Ovary (tissue), 9 donors: ENCODE results near the gene IRF9. TPM values are rescaled to one million over a fixed set of nuclear protein-coding genes. Genes with fewer than 3 reads are reported as not detected.

Experiments used
- DNase-seq, 5 donors: peaks; one replicate each; pipeline ENCODE4 v3.0.0-alpha.2; 2019 to 2020
- H3K27ac ChIP-seq, 2 donors: fragments of 200-600 bp; one replicate each; pipeline versions ENCODE4 v1.5.1 to v1.8.0; 2019 to 2022
- H3K27me3 ChIP-seq: fragments of 200-600 bp; one replicate; pipeline ENCODE4 v1.8.0; 2022
- H3K36me3 ChIP-seq: fragments of 200-600 bp; sonication (generic); one replicate; pipeline ENCODE4 v1.5.1; 2019
- H3K4me1 ChIP-seq: one replicate; pipeline ENCODE4 v1.8.1; 2013; ENCODE audit warnings: mild to moderate bottlenecking, moderate library complexity; ENCODE audit not compliant: insufficient read depth
- H3K4me3 ChIP-seq: fragments of 200-600 bp; sonication (generic); one replicate; pipeline ENCODE4 v1.5.1; 2017
- H3K9me3 ChIP-seq, 2 donors: fragments of 200-600 bp in 1 of 2; sonication (generic) in 1 of 2; one replicate each; pipeline versions ENCODE4 v1.5.1 to v1.8.1; 2013 to 2019; ENCODE audit warnings: mild to moderate bottlenecking in 1 of 2, moderate library complexity in 1 of 2
- CTCF ChIP-seq, 3 donors: fragments of 450-650 bp in 2 of 3; fragments of 200-600 bp in 1 of 3; IDR thresholded peaks; one replicate each; pipeline versions ENCODE4 v1.5.1 to v1.8.0; 2016 to 2022; ENCODE audit warnings: antibody characterized with exemption in 3 of 3, mild to moderate bottlenecking in 1 of 3
- EP300 ChIP-seq: sonication (generic); formaldehyde crosslinking; IDR thresholded peaks from one replicate; pipeline ENCODE4 v1.6.1; 2017; ENCODE audit warnings: antibody characterized with exemption
- POLR2A ChIP-seq: fragments of 450-650 bp; IDR thresholded peaks from one replicate; pipeline ENCODE4 v1.6.1; 2017; ENCODE audit warnings: antibody characterized with exemption, mild to moderate bottlenecking, moderate library complexity
- WGBS, 3 donors: extraction: QIAGEN DNeasy Blood & Tissue Kit in 1 of 3; methylation state at CpG; one replicate each; pipeline versions ENCODE4 v1.1.5 to v1.1.7; 2013 to 2017; 5-methylcytosine and 5-hydroxymethylcytosine counted together
- intact Hi-C, 4 donors: fragments of 100-400 bp; cut with DNase I; formaldehyde crosslinking; loops; one replicate each; pipeline versions ENCODE4 v1.11.0 to v1.15.1; 2022 to 2023
- microRNA-seq, 3 donors: library from miRNA; unstranded; fragments of <30 nt; microRNA quantifications; one replicate each; pipeline versions ENCODE4 to v1.2.0, GENCODE V29; 2019 to 2020
- polyA plus RNA-seq, 2 donors: library from polyadenylated mRNA; stranded (reverse); fragments of 200-250 nt in 1 of 2; fragments of 350-450 nt in 1 of 2; fragmentation: Illumina TruSeq in 1 of 2; extraction: RNeasy Lipid Tissue Mini Kit (QIAGEN cat#74804) in 1 of 2; gene quantifications; one replicate each; pipeline ENCODE4 v1.2.3, GENCODE V29; 2013 to 2014
- small RNA-seq: library from RNA; depleted of rRNA; stranded (forward); fragments of <200 nt; gene quantifications from one replicate; pipeline ENCODE3, GENCODE V24; 2016
- total RNA-seq, 7 donors: library from RNA; depleted of rRNA in 2 of 7; stranded (reverse); fragments of >200 nt in 2 of 7; fragmentation: NEBNext Ultra II Directional in 3 of 7; extraction: Animal tissue kit (Norgen Biotek cat#: 25700) in 3 of 7; gene quantifications; one replicate each; pipeline versions ENCODE4 v1.1.0 to v1.2.4, GENCODE V29; 2016 to 2023
- donor health status: DM: no; HTN: no; CAD: no; lungs with moderate emphysema.
- donor health status: DM: no; HTN: no; CAD: no.
- donor health status: Bipolar disorder and iron deficiency.
- donor health status: DM: yes; HTN: yes; CAD: no.
- donor health status: DM: no; HTN: no; CAD: no.
- donor health status: DM: yes; HTN: yes; CAD: no.

Gene IRF9
- total and polyA plus RNA-seq, 9 donors, result 31.6 to 212 (median 80.4) TPM

- peaks cover 2% of the 10 kb centered on the region for H3K4me1 ChIP-seq
- intact Hi-C loops, result no loop called here
- DNase-seq, result no peak
- no peaks in the 10 kb centered on the region for H3K9me3 ChIP-seq
- peak overlapping the region in 1 of 2 donors; percentile 86 for H3K27ac ChIP-seq
- H3K27me3 ChIP-seq, result no peaks in the 10 kb centered on the region
- no peak for TF ChIP-seq CTCF (IDR thresholded peaks at IDR 0.05)
- no peak for TF ChIP-seq EP300
- TF ChIP-seq POLR2A, result no peak
- 85 to 89% (median 88%) methylated on average over 7 of the region's 7 CpGs for WGBS, 3 donors
- H3K36me3 ChIP-seq, result no peaks in the 10 kb centered on the region
- no peak overlapping the region for H3K4me3 ChIP-seq
Observed at GRCh38 chr14:24213866-24214662, 53.0 kb downstream of the IRF9 start.

GRCh38 chr14:24215495-24216344 lies 54.7 kb downstream of the IRF9 start, which contains the start of gene MDP1:
Gene MDP1 (minus strand): TSS chr14:24216066. CDS start chr14:24215955, 111 bp downstream.
- peak; percentile 70 for TF ChIP-seq POLR2A
- no peak for TF ChIP-seq EP300
- TF ChIP-seq CTCF (IDR thresholded peaks at IDR 0.05), result peak in 2 of 3 donors; percentile 20 to 61
- intact Hi-C loops, result no loop called here
- WGBS, 3 donors, result 0 to 1% (median 0%) methylated on average over 40 of the region's 40 CpGs
- no peaks in the 10 kb centered on the region for H3K27me3 ChIP-seq
- H3K4me3 ChIP-seq, result peak within 1 kb of the TSS; percentile 77
- H3K4me1 ChIP-seq, result peaks cover 2% of the 10 kb centered on the region
- peak within 1 kb of the TSS in 1 of 2 donors; percentile 79 for H3K27ac ChIP-seq
- H3K36me3 ChIP-seq, result no peaks in the 10 kb centered on the region
- DNase-seq, result peak; percentile 77 to 87 (median 84)
- H3K9me3 ChIP-seq, result no peaks in the 10 kb centered on the region

Small RNA genes lying within 50 kb of the gene (microRNA-seq; reads per million reads assigned to microRNA genes)
- 0 reads per million in 3 donors for gene MIR7703

Small RNA genes lying within 50 kb of the gene (small RNA-seq; reads per million reads assigned to genes)
- gene AL136295.4 (not detected), gene CHMP4A (not detected), gene IPO4 (not detected), gene IRF9 (not detected), gene MDP1 (not detected), gene RNA5SP383 (0.15 reads per million)

Other genes starting within 250 kb of the IRF9 start
Only the 30 nearest of the 32 such genes appear.
- gene DHRS4L2, start 172.3 kb upstream of the IRF9 start, total RNA-seq, result 10 to 100 TPM in 6 of 7 donors, 1 to 10 TPM in 1; 7.7 to 33.1 (median 19.5) TPM
- gene DHRS4L2, start 172.3 kb upstream of the IRF9 start, polyA plus RNA-seq, result 10 to 100 TPM; 17.6 to 20.3 TPM
- gene CARMIL3, start 109.3 kb upstream of the IRF9 start, total RNA-seq, result 1 to 10 TPM in 1 of 7 donors, under 1 TPM in 5, not detected in 1; 0.08 to 1.3 (median 0.37) TPM
- under 1 TPM; 0.08 to 0.10 TPM for gene CARMIL3, start 109.3 kb upstream of the IRF9 start, polyA plus RNA-seq
- under 1 TPM in 1 of 7 donors, not detected in 6; 0.71 TPM for gene CPNE6, start 89.7 kb upstream of the IRF9 start, total RNA-seq
- under 1 TPM; 0.08 to 0.55 TPM for gene CPNE6, start 89.7 kb upstream of the IRF9 start, polyA plus RNA-seq
- gene PCK2, start 67.0 kb upstream of the IRF9 start, total RNA-seq, result 10 to 100 TPM in 1 of 7 donors, 1 to 10 TPM in 6; 2.4 to 66.8 (median 5.4) TPM
- 1 to 10 TPM; 3.1 to 5.6 TPM for gene PCK2, start 67.0 kb upstream of the IRF9 start, polyA plus RNA-seq
- 10 to 100 TPM; 34.7 to 71.4 (median 51.5) TPM for gene DCAF11, start 46.5 kb upstream of the IRF9 start, total RNA-seq
- gene DCAF11, start 46.5 kb upstream of the IRF9 start, polyA plus RNA-seq, result 10 to 100 TPM; 38.7 to 62.4 TPM
- gene NRL, start 46.3 kb upstream of the IRF9 start, total RNA-seq, result 1 to 10 TPM; 1.0 to 4.1 (median 2.8) TPM
- 1 to 10 TPM in 1 of 2 donors, under 1 TPM in 1; 0.78 to 2.8 TPM for gene NRL, start 46.3 kb upstream of the IRF9 start, polyA plus RNA-seq
- gene FITM1, start 30.6 kb upstream of the IRF9 start, total RNA-seq, result 1 to 10 TPM in 1 of 7 donors, under 1 TPM in 4, not detected in 2; 0.57 to 1.2 (median 0.77) TPM
- under 1 TPM in 1 of 2 donors, not detected in 1; 0.80 TPM for gene FITM1, start 30.6 kb upstream of the IRF9 start, polyA plus RNA-seq
- gene PSME1, start 25.1 kb upstream of the IRF9 start, total RNA-seq, result 100 to 1,000 TPM in 6 of 7 donors, 10 to 100 TPM in 1; 93.6 to 193 (median 168) TPM
- 100 to 1,000 TPM; 220 to 261 TPM for gene PSME1, start 25.1 kb upstream of the IRF9 start, polyA plus RNA-seq
- 10 to 100 TPM; 13.0 to 26.3 (median 17.3) TPM for gene EMC9, start 19.7 kb upstream of the IRF9 start, total RNA-seq
- gene EMC9, start 19.7 kb upstream of the IRF9 start, polyA plus RNA-seq, result 10 to 100 TPM in 1 of 2 donors, 1 to 10 TPM in 1; 5.1 to 30.7 TPM
- 100 to 1,000 TPM in 3 of 7 donors, 10 to 100 TPM in 4; 34.7 to 129 (median 95.6) TPM for gene PSME2, start 14.7 kb upstream of the IRF9 start, total RNA-seq
- gene PSME2, start 14.7 kb upstream of the IRF9 start, polyA plus RNA-seq, result 100 to 1,000 TPM in 1 of 2 donors, 10 to 100 TPM in 1; 82.5 to 160 TPM
- 10 to 100 TPM; 19.2 to 74.4 (median 61.4) TPM for gene RNF31, start 13.8 kb upstream of the IRF9 start, total RNA-seq
- 10 to 100 TPM; 36.1 to 40.0 TPM for gene RNF31, start 13.8 kb upstream of the IRF9 start, polyA plus RNA-seq
- 10 to 100 TPM in 4 of 7 donors, 1 to 10 TPM in 3; 6.2 to 75.4 (median 13.5) TPM for gene REC8, start 10.8 kb downstream of the IRF9 start, total RNA-seq
- 1 to 10 TPM; 4.9 to 5.1 TPM for gene REC8, start 10.8 kb downstream of the IRF9 start, polyA plus RNA-seq
- gene IPO4, start 27.6 kb downstream of the IRF9 start, total RNA-seq, result 10 to 100 TPM; 12.3 to 50.9 (median 34.0) TPM
- gene IPO4, start 27.6 kb downstream of the IRF9 start, polyA plus RNA-seq, result 10 to 100 TPM in 1 of 2 donors, 1 to 10 TPM in 1; 5.6 to 11.3 TPM
- gene TM9SF1, start 34.2 kb downstream of the IRF9 start, total RNA-seq, result 10 to 100 TPM; 34.9 to 65.6 (median 44.9) TPM
- gene TM9SF1, start 34.2 kb downstream of the IRF9 start, polyA plus RNA-seq, result 10 to 100 TPM; 32.3 to 40.0 TPM
- 1 to 10 TPM in 2 of 7 donors, under 1 TPM in 2, not detected in 3; 0.45 to 1.1 (median 0.90) TPM for gene TSSK4, start 44.4 kb downstream of the IRF9 start, total RNA-seq
- gene TSSK4, start 44.4 kb downstream of the IRF9 start, polyA plus RNA-seq, result under 1 TPM in 1 of 2 donors, not detected in 1; 0.06 TPM
- gene CHMP4A, start 52.2 kb downstream of the IRF9 start, total RNA-seq, result 10 to 100 TPM; 26.8 to 57.5 (median 41.0) TPM
- gene CHMP4A, start 52.2 kb downstream of the IRF9 start, polyA plus RNA-seq, result 100 to 1,000 TPM in 1 of 2 donors, 10 to 100 TPM in 1; 56.1 to 105 TPM
- gene MDP1, start 54.8 kb downstream of the IRF9 start, total RNA-seq, result 10 to 100 TPM; 15.5 to 27.7 (median 18.1) TPM
- gene MDP1, start 54.8 kb downstream of the IRF9 start, polyA plus RNA-seq, result 10 to 100 TPM; 19.4 to 32.6 TPM
- 100 to 1,000 TPM in 6 of 7 donors, 10 to 100 TPM in 1; 69.7 to 155 (median 124) TPM for gene NEDD8, start 71.1 kb downstream of the IRF9 start, total RNA-seq
- gene NEDD8, start 71.1 kb downstream of the IRF9 start, polyA plus RNA-seq, result 100 to 1,000 TPM; 180 to 301 TPM
- gene GMPR2, start 71.7 kb downstream of the IRF9 start, total RNA-seq, result 10 to 100 TPM; 46.2 to 64.7 (median 57.7) TPM
- 10 to 100 TPM; 66.3 to 85.7 TPM for gene GMPR2, start 71.7 kb downstream of the IRF9 start, polyA plus RNA-seq
- 10 to 100 TPM; 45.8 to 87.2 (median 58.5) TPM for gene TINF2, start 81.4 kb downstream of the IRF9 start, total RNA-seq
- gene TINF2, start 81.4 kb downstream of the IRF9 start, polyA plus RNA-seq, result 10 to 100 TPM; 36.5 to 72.0 TPM
- gene TGM1, start 101.9 kb downstream of the IRF9 start, total RNA-seq, result 100 to 1,000 TPM in 1 of 7 donors, 1 to 10 TPM in 6; 3.1 to 152 (median 8.0) TPM
- gene TGM1, start 101.9 kb downstream of the IRF9 start, polyA plus RNA-seq, result 1 to 10 TPM; 1.1 to 1.7 TPM
- 10 to 100 TPM; 19.7 to 48.3 (median 23.2) TPM for gene RABGGTA, start 110.3 kb downstream of the IRF9 start, total RNA-seq
- 10 to 100 TPM in 1 of 2 donors, 1 to 10 TPM in 1; 7.9 to 20.1 TPM for gene RABGGTA, start 110.3 kb downstream of the IRF9 start, polyA plus RNA-seq
- 10 to 100 TPM; 16.0 to 35.6 (median 21.4) TPM for gene DHRS1, start 138.5 kb downstream of the IRF9 start, total RNA-seq
- 10 to 100 TPM; 12.8 to 17.9 TPM for gene DHRS1, start 138.5 kb downstream of the IRF9 start, polyA plus RNA-seq
- gene NOP9, start 138.6 kb downstream of the IRF9 start, total RNA-seq, result 10 to 100 TPM; 12.0 to 28.6 (median 22.5) TPM
- 10 to 100 TPM in 1 of 2 donors, 1 to 10 TPM in 1; 9.2 to 22.1 TPM for gene NOP9, start 138.6 kb downstream of the IRF9 start, polyA plus RNA-seq
- 10 to 100 TPM; 13.8 to 38.4 (median 22.6) TPM for gene CIDEB, start 146.7 kb downstream of the IRF9 start, total RNA-seq
- 10 to 100 TPM; 17.1 to 29.0 TPM for gene CIDEB, start 146.7 kb downstream of the IRF9 start, polyA plus RNA-seq
- 10 to 100 TPM in 1 of 7 donors, 1 to 10 TPM in 6; 4.5 to 10.1 (median 5.5) TPM for gene LTB4R2, start 148.9 kb downstream of the IRF9 start, total RNA-seq
- 1 to 10 TPM in 1 of 2 donors, under 1 TPM in 1; 0.85 to 1.8 TPM for gene LTB4R2, start 148.9 kb downstream of the IRF9 start, polyA plus RNA-seq
- 1 to 10 TPM; 4.4 to 9.4 (median 7.7) TPM for gene LTB4R, start 150.2 kb downstream of the IRF9 start, total RNA-seq
- 1 to 10 TPM; 2.9 to 7.1 TPM for gene LTB4R, start 150.2 kb downstream of the IRF9 start, polyA plus RNA-seq
- gene ADCY4, start 173.8 kb downstream of the IRF9 start, total RNA-seq, result 10 to 100 TPM in 5 of 7 donors, 1 to 10 TPM in 2; 7.8 to 33.3 (median 11.3) TPM
- gene ADCY4, start 173.8 kb downstream of the IRF9 start, polyA plus RNA-seq, result 10 to 100 TPM; 15.0 to 19.7 TPM
- gene RIPK3, start 178.7 kb downstream of the IRF9 start, total RNA-seq, result 1 to 10 TPM in 5 of 7 donors, under 1 TPM in 2; 0.61 to 3.2 (median 1.1) TPM
- 1 to 10 TPM; 1.5 to 2.8 TPM for gene RIPK3, start 178.7 kb downstream of the IRF9 start, polyA plus RNA-seq
- 100 to 1,000 TPM in 5 of 7 donors, 10 to 100 TPM in 2; 74.1 to 288 (median 186) TPM for gene NFATC4, start 206.9 kb downstream of the IRF9 start, total RNA-seq
- 100 to 1,000 TPM in 1 of 2 donors, 10 to 100 TPM in 1; 25.9 to 157 TPM for gene NFATC4, start 206.9 kb downstream of the IRF9 start, polyA plus RNA-seq